ENCODE data around the gene ADAM11.

- TF ChIP-seq CTCF (optimal IDR thresholded peaks at IDR 0.05 in 1 of 3, IDR thresholded peaks at IDR 0.05 in 1 of 3, conservative IDR thresholded peaks at IDR 0.05 in 1 of 3; ENCODE audit: extremely low read depth in 1 of 3, insufficient read depth in 2 of 3, low read length in 3 of 3) (no peak), EZH2 (IDR thresholded peaks at IDR 0.05; ENCODE audit: low read length) (no peak)
Measured at GRCh38 chr17:44807093-44807816, 48.5 kb downstream of the ADAM11 start.
